GM19438 (cell line): ENCODE data around the gene CLEC11A.
"Not testable (repeated sequence)": the region's sequence is repeated elsewhere in the genome, so short reads cannot be mapped to it uniquely, and the experiment has no call there.

Experiments used
- ATAC-seq: cut with Tn5 transposase; IDR thresholded peaks from one replicate; pipeline ENCODE4 v1.9.1; 2021; ENCODE audit warnings: low read depth; ENCODE audit not compliant: unreplicated experiment

Gene CLEC11A

DNA sequence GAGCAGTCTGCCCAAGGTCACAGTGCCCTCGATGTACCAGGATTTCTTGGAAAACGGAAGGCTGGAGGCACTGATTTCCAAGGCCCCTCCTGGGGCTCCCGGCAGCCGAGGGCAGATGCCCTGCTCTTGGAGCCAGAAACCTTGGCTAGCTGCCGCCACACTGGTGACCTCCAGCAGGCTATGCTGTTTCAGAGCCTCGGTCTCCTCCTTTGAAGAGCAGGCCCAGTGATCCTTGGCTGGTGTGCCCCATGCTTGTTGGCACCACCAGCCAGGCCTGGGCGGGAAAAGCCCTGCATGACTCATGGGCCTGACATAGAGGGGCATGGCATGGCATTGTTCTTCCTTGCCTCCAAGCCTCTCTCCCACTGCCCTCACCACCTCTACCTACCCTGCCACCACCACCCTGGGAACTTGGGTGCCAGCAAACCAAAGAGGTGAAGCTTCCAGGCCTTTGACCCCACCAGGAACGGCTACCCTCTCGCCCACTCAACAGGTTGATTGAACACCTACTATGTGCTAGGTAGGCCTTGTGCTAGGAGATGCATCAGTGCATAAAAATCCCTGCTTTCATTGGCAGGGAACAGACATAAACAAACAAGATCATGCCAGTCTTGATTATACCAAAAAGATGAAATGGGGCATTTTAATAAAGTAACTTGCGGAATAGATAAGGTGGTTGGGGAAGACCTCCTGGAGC, 1.6 kb upstream of the CLEC11A start:
- no peak for ATAC-seq

DNA sequence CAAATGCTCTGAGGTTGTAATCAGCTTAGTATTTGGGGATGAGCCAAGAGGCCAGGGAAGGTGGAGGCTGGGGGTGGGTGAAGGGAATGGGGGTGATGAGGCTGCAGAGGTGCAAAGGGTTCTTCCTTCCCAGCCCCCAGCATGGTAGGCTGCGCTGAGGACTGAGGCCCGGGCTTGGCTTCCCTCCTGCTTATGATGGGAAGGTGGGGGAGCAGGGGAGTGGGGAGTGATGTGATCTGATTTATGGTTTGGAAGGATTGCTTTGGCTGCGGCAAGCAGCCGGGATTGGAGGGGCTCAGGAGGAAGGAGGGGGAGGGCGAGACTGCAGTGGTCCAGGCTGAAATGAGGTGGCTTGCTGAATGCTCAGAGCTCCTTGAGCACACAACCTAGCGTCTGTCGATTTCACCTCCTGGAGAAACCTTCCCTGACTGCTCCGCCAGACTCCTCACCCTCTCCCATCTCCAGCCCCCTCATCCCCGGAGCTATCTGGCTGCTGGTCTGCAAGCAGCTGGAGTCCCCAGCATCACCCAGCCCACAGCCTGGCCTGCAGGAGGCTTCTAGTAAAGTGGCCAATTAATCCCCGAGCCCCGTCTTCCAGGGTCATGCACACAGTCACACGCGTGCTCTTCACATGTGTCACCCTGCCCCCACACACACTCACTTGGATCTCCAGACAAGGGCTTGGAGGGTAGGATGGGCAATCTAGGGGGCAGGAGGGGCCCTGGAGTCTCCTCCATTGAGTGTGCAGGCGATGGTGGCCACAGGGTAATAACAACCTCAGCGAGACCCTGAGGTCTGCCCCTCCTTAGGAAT, 757 bp upstream of the CLEC11A start:
- ATAC-seq: no peak

DNA sequence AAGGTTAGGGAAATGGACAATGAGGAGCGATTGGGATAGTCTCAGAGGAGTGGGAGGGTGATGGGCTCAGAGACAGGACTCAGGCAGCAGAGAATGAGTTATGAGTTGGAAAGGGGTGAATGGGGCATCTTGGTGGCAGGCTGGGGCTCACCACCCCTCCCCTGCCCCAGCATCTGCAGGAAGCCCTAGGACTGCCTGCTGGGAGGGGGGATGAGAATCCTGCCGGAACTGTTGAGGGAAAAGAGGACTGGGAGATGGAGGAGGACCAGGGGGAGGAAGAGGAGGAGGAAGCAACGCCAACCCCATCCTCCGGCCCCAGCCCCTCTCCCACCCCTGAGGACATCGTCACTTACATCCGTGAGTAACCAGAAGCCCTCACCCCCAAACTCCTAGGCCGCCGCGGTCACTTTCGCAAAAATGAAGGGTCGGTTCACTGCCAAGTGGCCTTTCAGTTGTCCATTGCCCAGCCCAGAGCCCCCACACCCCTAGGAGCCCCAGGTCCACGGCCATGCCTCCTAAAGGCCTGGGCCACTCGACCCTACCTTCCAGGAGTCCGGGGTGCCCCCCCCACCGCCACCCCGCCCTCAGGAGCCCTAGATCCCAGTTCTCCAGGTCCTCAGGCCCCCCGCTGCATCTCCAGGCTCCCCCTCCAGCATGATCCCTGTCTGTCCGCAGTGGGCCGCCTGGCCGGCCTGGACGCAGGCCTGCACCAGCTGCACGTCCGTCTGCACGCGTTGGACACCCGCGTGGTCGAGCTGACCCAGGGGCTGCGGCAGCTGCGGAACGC, 764 bp downstream of the CLEC11A start:
- ATAC-seq: no peak

DNA sequence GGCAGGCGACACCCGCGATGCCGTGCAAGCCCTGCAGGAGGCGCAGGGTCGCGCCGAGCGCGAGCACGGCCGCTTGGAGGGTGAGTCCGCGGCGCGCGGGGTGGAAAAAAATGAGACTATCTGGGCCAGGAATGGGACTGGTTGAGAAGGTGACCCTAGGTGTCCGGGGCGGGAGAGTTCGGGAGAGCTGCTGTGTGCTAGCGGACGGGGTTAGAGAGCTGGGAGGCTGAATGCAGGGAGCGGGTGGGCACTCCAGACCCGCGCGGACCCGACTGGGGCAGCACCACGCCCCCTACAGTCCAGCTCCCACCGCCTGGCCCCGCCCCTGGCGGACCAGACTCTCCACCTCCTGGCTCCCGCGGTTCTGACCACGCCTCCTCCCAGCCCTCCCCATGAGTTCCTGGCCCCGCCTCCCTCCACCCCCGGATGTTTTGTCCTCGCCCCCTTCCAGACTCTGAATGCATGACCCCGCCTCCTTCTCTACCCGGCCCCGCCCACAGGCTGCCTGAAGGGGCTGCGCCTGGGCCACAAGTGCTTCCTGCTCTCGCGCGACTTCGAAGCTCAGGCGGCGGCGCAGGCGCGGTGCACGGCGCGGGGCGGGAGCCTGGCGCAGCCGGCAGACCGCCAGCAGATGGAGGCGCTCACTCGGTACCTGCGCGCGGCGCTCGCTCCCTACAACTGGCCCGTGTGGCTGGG, 1.5 kb downstream of the CLEC11A start:
- peak; percentile 76 for ATAC-seq

DNA sequence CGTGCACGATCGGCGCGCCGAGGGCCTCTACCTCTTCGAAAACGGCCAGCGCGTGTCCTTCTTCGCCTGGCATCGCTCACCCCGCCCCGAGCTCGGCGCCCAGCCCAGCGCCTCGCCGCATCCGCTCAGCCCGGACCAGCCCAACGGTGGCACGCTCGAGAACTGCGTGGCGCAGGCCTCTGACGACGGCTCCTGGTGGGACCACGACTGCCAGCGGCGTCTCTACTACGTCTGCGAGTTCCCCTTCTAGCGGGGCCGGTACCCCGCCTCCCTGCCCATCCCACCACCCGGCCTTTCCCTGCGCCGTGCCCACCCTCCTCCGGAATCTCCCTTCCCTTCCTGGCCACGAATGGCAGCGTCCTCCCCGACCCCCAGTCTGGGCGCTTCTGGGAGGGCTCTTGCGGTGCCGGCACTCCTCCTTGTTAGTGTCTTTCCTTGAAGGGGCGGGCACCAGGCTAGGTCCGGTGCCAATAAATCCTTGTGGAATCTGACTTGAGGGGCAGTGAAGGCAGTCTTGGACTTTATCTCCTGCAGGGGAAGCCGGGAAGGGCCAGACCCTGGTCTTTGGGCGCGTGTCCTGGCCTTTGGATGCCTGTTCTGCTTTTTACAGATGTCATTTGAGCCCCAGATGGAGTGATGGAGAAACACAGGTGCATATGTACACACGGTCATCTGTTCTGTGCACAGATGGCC, 2.2 kb downstream of the CLEC11A start:
- no peak for ATAC-seq

DNA sequence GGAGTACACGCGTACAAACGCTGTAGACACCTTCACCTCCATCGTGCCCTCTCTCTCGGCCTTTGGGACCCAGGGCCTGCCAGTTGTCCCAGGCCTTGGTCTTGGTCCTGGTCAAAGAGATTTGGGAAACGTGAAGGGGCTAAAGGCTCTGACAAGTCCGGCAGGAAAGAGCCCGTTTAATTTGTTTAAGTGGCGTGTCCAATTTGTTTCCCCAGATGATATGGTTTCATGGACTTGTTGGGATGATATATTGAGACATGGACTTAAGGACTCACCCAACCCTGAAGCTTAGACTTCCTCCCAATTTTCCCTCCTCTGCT, 2.7 kb downstream of the CLEC11A start:
- ATAC-seq: no peak

DNA sequence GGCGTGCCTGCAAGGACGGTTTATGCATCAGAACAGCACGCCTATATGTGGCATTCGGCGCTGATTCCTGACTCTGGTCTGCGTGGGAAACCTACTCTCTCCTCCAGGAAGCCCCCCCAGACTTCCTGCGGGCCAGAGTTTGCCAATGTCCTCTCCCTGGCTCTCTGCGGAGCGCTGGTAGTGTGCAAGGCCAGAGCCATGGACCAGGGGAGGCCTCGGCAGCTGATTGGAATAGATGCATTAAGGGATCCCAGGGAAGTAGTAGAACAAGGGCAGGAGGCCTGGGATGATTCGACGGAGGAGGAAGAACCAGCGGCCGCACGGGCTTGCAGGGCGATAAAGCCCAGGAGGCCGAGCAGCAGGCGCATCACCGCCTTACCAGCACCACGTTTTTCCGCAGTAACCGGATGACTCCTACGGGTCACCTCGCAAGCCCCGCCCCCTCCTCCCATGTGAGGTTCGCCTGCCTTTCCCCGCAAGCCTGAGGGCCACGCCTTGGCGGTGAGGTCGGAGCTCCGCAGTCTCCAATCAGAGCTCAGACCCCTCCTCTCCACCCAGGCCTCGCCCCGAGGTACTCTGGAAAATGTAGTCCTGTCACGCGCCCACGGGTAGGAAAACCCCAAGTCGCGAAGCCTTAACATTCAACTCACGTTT, 5.0 kb downstream of the CLEC11A start:
- no peak for ATAC-seq

DNA sequence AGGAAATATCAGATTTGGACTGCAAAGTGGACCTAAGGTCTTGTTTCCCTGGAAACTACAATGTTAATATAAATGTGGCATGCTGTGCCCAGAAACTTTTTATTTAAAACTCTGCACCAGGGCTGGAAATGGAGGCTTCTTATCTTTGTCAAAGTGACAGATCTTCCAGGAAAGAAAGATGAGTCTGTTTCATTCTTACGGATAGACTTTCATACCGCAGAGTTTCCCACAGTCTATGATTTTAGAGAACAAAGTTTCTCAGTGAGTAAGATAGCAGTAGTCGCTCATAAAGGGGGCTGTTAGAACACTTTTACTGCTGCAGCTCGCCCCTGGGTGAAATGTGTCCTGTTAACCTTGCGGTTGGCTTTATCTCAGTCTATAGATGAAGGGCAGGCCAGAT, 6.7 kb downstream of the CLEC11A start:
- ATAC-seq: no peak

DNA sequence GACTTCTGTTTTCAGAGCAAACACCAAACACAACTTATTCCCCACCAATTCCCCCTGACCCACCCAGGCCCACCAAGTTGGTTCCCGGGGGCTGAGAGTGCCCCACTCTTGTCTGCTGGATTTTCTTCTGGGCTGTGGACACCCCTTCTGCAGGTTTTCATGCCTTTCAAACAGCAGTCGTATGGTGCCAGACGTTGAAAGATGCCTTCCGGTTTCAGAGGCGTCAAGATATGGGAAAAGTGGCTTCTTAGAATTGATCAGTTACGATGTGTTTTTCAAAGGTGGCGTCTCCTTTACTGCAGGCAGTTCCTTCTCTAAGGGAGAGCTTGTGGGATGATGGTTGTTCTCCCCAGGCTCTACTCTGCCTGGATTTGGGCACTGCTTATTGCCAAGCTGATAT, 12.7 kb downstream of the CLEC11A start:
- ATAC-seq: no peak

DNA sequence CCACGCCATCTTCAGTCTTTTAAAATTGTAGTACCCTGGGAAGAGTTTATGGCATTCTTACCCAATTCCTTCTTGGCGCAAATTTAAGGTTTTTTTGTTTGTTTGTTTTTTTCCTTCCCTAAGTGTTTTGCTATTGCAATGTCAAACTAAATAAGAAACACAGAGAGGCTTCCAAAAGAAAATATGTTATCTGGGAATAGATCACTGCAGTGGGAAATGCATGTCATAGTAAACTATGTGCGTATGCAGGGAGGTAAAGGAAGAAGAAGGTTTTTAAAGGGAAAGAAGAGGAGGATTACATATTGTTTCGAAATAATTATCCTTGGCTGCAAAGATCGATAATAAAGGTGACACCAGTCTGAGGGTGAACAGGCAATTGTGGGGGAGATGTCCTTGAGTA, 13.2 kb downstream of the CLEC11A start:
- no peak for ATAC-seq

DNA sequence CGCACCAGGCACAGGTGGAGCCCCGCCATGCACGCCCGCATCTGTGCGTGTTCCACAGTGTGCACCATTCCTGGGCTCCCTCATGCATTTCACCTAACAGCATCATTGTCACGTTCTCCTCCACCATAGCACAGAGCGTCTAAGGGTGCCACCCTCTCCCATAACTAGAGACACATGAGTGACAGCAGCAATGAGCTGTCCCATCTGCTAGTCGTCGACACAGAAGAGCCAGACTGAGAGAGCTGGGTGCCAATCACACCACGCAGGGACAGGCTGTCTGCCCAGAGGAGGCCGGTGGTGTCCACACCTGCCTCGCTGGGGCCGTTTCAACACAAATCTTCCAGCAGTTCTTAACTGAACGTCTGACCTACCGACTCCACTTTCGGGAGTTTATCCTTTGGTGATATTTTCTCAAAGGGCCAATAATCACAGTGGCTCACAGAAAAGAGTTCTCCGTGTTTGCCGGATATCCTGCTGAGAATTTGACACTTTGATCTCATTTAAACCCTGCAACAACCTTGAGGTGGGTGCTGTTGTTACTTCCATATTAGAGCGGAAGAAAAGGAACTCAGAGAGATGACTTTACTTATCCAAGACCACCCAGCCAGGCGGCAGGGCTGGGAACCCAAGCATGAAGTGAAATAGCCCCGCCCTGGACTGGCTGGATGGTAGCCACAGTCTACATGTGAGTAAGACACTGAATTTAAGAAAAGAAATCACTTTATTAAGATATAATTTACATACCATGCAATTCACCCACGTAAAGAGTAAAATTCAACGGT, 16.2 kb downstream of the CLEC11A start:
- ATAC-seq: no peak

DNA sequence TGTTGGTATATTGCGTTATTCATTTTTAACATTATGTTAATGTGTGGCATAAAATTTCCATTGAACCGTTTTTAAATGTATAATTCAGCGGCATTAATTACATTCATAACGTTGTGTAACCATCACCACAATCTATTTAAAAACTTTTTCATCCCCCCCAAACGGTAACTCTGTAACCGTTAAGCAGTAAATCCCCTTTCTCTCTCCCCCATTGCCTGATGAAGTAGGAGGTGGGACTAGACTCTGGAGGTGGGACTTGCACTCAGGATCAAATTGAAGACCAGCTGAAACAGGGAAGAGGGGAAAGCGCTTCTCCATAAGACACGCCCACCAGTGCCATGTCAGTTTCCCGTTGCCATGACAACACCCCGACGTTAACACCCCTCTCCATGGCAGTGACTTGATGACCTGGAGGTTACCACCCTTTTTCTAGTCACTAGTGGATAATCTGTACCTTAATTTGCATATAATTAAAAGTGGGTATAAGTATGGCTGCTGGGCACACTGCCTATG, 16.8 kb downstream of the CLEC11A start:
- no peak for ATAC-seq

DNA sequence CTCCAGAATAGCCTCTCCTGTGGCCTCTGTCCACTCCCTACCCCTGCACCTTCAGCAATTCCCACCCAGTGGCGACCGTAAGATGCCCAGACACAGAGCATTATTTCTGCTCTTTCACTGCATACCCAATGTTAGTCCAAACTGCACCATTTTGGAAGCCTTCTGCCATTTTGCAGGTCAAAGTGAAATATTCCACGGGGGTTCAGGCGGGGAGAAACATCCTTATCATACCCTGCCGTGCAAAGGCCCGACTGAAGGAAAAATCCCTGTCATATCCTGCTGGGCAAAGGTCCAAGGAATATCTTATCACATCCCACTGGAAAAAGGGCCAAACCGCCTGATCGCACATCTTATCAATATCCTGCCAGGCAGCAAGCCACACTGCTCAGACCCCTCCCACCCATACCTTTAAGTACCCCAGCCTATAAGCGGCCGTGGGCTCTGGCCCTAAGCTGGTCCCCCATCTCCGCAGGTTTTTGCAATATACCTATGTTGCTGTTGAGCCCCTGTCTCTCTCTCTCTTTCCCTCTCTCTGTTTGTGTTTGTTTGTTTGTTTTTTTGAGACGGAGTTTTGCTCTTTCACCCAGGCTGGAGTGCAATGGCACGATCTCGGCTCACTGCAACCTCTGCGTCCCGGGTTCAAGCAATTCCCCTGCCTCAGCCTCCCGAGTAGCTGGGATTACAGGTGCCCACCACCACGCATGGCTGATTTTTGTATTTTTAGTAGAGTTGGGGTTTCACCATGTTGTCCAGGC, 18.2 kb downstream of the CLEC11A start:
- ATAC-seq: no peak

DNA sequence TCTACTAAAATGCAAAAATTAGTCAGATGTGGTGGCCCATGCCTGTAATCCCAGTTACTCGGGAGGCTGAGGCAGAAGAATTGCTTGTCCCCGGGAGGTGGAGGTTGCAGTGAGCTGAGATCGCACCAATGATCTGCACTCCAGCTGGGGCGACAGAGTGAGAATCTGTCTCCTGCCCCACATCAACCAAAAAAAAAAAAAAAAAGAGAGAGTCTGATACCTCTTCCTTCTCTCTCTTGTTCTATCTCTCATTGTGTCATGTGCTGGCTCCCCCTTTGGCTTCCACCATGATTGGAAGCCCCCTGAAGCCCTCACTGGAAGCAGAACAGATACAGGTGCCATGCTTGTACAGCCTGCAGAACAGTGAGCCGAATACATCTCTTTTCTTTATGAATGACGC, 20.4 kb downstream of the CLEC11A start:
- no peak for ATAC-seq

DNA sequence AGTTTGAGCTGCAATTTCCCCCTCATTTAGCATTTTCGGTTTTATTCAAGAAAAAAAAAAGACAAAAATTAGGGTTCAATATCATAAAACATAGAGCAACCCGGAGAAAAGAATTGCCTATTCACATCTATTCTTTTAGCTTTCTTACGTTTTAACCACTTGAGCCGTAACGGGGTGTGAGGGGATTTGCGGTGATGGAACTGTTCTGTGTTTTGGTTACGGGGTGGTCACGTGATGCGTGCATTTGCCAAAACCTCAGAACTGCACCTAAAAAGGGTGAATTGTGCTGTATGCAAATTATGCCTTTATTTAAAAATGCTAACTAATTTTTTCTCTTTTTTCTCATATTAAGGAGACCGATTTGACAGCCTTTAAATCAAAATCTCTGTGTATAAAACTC, 22.1 kb downstream of the CLEC11A start:
- no peak for ATAC-seq

DNA sequence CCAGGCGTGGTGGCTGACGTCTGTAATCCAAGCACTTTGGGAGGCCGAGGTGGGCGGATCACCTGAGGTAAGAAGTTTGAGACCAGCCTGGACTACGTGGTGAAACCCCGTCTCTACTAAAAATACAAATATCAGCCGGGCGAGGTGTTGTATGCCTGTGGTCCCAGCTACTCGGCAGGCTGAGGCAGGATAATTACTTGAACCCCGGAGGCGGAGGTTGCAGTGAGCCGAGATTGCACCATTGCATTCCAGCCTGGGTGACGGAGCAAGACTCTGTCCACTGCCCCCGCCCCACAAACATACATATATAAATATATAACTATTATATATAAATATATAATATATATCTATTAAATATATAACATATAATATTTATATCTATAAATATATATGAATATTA, 24.0 kb downstream of the CLEC11A start:
- ATAC-seq: not testable (repeated sequence)

DNA sequence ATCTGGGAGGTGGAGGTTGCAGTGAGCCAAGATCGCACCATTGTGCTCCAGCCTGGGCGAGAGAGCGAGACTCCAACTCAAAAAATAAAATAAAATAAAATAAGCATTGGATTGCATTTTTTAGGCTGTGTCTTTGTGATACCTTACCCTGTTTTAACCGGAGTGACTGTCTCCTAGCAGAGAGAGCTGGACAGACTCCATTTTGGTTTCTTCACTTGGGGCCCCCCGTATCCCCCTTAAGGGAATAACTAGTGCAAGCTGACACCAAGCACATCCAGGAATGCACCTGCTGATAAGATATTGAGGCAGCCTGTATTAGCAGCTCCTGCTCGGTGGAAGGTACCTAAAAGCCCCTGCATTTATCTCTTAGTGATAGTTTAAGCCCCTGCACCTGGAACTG, 26.3 kb downstream of the CLEC11A start:
- ATAC-seq: no peak

DNA sequence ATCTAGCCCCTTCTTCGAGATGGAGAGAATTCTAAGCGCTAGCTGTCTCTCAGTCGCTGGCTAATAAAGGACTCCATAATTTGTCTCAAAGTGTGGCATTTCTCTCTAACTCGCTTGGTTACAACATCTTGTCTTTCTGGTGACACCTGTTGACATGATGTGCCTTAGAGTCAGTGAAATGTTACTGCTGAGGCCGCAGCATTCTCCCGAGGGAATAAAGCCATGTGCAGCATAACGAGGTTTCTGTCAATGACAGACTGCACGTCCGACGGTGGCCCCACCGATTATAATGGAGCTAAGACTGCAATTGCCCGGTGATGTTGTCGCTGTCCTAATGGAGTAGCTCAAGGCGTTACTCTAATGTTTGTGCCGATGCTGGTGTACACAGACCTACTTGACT, 26.8 kb downstream of the CLEC11A start:
- ATAC-seq: no peak
